PC-9 (cell line): ENCODE measurements around the gene SLC2A6. TPM values are rescaled to one million over a fixed set of nuclear protein-coding genes. Genes with fewer than 3 reads are reported as not detected.

ENCODE experiments used
- BruUV-seq: library from RNA; stranded (reverse); fragments of 400-500 nt; replicated peaks from 2 replicates; lab custom pipeline; 2021; lab: Mats Ljungman, UMichigan
- CTCF ChIA-PET: fragments of 300-600 bp; sonication (Branson Sonifier 250); formaldehyde crosslinking; loops from one replicate; lab custom pipeline; 2022; ENCODE audit warnings: antibody characterized with exemption; lab: Charles Lee
- POLR2A ChIA-PET: fragments of 300-600 bp; sonication (Branson Sonifier 250); formaldehyde crosslinking; loops from one replicate; lab custom pipeline; 2022; ENCODE audit warnings: antibody characterized with exemption; ENCODE audit not compliant: unreplicated experiment; lab: Charles Lee
- DNase-seq, 2 experiments: peaks; one replicate each; pipeline versions ENCODE4 v3.0.0 to v3.0.0-alpha.2; 2015 to 2022; ENCODE audit warnings: mixed read lengths in 1 of 2
- H2AFZ ChIP-seq: fragments of 200-600 bp; sonication (generic); 2 replicates; pipeline ENCODE4 v1.8.1; 2017; ENCODE audit warnings: antibody characterized with exemption
- H3F3A ChIP-seq: fragments of 200-600 bp; sonication (generic); 2 replicates; pipeline ENCODE4 v1.8.1; 2017; ENCODE audit warnings: antibody characterized with exemption, mild to moderate bottlenecking, low read depth; ENCODE audit not compliant: insufficient read depth
- H3K27ac ChIP-seq: fragments of 200-600 bp; sonication (generic); 2 replicates; pipeline ENCODE4 v1.6.1; 2016; ENCODE audit warnings: mixed run types
- H3K27me3 ChIP-seq: fragments of 200-600 bp; sonication (generic); 2 replicates; pipeline ENCODE4 v1.6.1; 2016; ENCODE audit warnings: low read depth, mixed run types; ENCODE audit not compliant: insufficient read depth
- H3K36me3 ChIP-seq: fragments of 200-600 bp; sonication (generic); 2 replicates; pipeline ENCODE4 v1.6.1; 2016; ENCODE audit warnings: low read depth, mixed run types
- H3K4me1 ChIP-seq: fragments of 200-600 bp; sonication (generic); replicated peaks from 2 replicates; pipeline ENCODE4 v1.6.1; 2016; ENCODE audit warnings: mixed run types; ENCODE audit not compliant: insufficient read depth
- H3K4me2 ChIP-seq: fragments of 200-600 bp; sonication (generic); 2 replicates; pipeline ENCODE4 v1.6.1; 2017; ENCODE audit warnings: mixed run types
- H3K4me3 ChIP-seq: fragments of 200-600 bp; sonication (generic); 2 replicates; pipeline ENCODE4 v1.6.1; 2016; ENCODE audit warnings: mixed run types
- H3K79me2 ChIP-seq: fragments of 200-600 bp; sonication (generic); 2 replicates; pipeline ENCODE4 v1.6.1; 2017; ENCODE audit warnings: low read depth, mixed run types
- H3K9me2 ChIP-seq: fragments of 200-600 bp; sonication (generic); 2 replicates; pipeline ENCODE4 v1.8.1; 2017; ENCODE audit warnings: mild to moderate bottlenecking; ENCODE audit not compliant: insufficient read depth
- H3K9me3 ChIP-seq: fragments of 200-600 bp; sonication (generic); 2 replicates; pipeline ENCODE4 v1.8.1; 2016; ENCODE audit warnings: low read depth; ENCODE audit not compliant: insufficient read depth
- H4K20me1 ChIP-seq: fragments of 200-600 bp; sonication (generic); 2 replicates; pipeline ENCODE4 v1.8.1; 2017; ENCODE audit not compliant: insufficient read depth
- EZH2 ChIP-seq: fragments of 200-600 bp; sonication (generic); IDR thresholded peaks from 2 replicates; pipeline ENCODE4 v1.8.0; 2017; ENCODE audit warnings: antibody characterized with exemption, low read depth
- intact Hi-C: fragments of 100-400 bp; cut with micrococcal nuclease; formaldehyde crosslinking; loops from one replicate; pipeline ENCODE4 v1.10.0; 2022; ENCODE audit not compliant: unreplicated experiment
- total RNA-seq: library from RNA; stranded (reverse); gene quantifications from 2 replicates; pipeline ENCODE4 v1.2.3, GENCODE V29; 2021
- TF ChIP-seq, protein P1 (sequence below): fragments of 200-600 bp; sonication (generic); conservative IDR thresholded peaks from 2 replicates; pipeline ENCODE4 v1.6.1; 2017; ENCODE audit warnings: mixed run types, antibody characterized with exemption, mild to moderate bottlenecking, moderate library complexity

The SLC2A6 gene
- total RNA-seq, 1 experiment from 2014 or later: 13.1 TPM

DNA sequence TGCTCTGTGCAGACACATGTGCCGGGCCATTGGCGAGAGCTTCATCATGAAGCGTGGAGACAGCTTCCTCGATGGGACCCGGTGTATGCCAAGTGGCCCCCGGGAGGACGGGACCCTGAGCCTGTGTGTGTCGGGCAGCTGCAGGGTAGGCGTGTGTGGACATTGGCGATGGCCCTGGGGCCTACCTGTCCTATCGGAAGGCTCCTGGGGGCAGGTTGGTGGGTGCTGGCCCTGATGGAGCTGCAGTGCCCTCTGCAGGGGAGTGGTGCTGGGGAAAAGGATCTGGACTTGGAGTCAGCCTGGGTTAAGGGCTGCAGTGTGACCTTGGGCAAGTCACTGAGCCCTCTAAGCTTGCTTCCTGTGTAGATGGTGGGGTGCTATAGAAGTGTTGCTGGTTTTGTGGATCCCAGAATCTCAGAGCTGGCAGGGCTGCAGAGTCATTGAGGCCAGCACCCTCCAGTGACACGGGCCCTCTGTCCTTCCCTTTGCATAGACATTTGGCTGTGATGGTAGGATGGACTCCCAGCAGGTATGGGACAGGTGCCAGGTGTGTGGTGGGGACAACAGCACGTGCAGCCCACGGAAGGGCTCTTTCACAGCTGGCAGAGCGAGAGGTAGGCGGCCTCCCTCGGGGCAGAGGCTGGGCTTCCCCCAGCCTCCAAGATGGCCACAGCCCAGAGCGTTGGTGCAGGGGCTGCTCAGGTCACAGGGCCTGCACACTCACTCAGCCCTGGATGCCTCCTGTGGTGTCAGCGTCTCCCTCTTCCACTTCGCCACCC, 41.0 kb downstream of the SLC2A6 start:
- no peak for DNase-seq
- Histone ChIP-seq H3K27me3 (peaks cover 30% of the 10 kb centered on the region; the same call in 1 of the 2 replicates), H3K4me2 (no peak overlapping the region), H3F3A (no peaks in the 10 kb centered on the region), H3K79me2 (no peaks in the 10 kb centered on the region), H3K4me1 (no peaks in the 10 kb centered on the region), H3K4me3 (no peak overlapping the region), H4K20me1 (no peaks in the 10 kb centered on the region), H3K9me3 (no peaks in the 10 kb centered on the region), H2AFZ (no peak overlapping the region), H3K9me2 (no peaks in the 10 kb centered on the region), H3K36me3 (no peaks in the 10 kb centered on the region), H3K27ac (no peak overlapping the region)
- ChIA-PET POLR2A (no interaction called here), CTCF (interaction anchor here (0.8 kb wide), 1 partner anchor 249 kb away, joined by 3 read pairs; no protein-coding TSS in a partner anchor)
- BruUV-seq: no TSS peak
- TF ChIP-seq EZH2: no peak
- TF ChIP-seq, protein P1, sequence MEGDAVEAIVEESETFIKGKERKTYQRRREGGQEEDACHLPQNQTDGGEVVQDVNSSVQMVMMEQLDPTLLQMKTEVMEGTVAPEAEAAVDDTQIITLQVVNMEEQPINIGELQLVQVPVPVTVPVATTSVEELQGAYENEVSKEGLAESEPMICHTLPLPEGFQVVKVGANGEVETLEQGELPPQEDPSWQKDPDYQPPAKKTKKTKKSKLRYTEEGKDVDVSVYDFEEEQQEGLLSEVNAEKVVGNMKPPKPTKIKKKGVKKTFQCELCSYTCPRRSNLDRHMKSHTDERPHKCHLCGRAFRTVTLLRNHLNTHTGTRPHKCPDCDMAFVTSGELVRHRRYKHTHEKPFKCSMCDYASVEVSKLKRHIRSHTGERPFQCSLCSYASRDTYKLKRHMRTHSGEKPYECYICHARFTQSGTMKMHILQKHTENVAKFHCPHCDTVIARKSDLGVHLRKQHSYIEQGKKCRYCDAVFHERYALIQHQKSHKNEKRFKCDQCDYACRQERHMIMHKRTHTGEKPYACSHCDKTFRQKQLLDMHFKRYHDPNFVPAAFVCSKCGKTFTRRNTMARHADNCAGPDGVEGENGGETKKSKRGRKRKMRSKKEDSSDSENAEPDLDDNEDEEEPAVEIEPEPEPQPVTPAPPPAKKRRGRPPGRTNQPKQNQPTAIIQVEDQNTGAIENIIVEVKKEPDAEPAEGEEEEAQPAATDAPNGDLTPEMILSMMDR: no peak
- intact Hi-C loops: no loop called here

DNA sequence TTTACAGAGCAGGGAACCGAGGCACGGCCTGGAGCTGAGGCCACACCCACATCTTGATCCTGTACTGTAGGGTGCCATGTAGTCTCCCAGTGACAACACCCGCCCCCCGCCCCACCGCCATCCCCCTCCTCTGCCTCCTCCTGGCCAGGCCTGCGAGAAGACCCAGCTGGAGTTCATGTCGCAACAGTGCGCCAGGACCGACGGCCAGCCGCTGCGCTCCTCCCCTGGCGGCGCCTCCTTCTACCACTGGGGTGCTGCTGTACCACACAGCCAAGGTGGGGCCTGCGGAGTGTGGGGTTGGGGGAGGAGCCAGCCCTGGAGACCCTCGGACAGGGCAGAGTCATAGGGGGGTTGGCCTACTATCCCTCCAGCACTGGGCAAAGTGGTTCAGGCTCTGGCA, 42.2 kb downstream of the SLC2A6 start:
- H3K27me3 ChIP-seq: peaks cover 19% of the 10 kb centered on the region; the same call in 1 of the 2 replicates
- H3K4me3 ChIP-seq: no peak overlapping the region
- no peaks in the 10 kb centered on the region for H4K20me1 ChIP-seq
- intact Hi-C loops: no loop called here
- no peak for DNase-seq
- no peaks in the 10 kb centered on the region for H3K79me2 ChIP-seq
- BruUV-seq: no TSS peak
- POLR2A ChIA-PET: no interaction called here
- TF ChIP-seq, protein P1: no peak
- no peak for TF ChIP-seq EZH2
- no peak overlapping the region for H3K4me2 ChIP-seq
- H3K9me3 ChIP-seq: no peaks in the 10 kb centered on the region
- H3K9me2 ChIP-seq: no peaks in the 10 kb centered on the region
- H3K27ac ChIP-seq: no peak overlapping the region
- CTCF ChIA-PET: no interaction called here
- H3F3A ChIP-seq: no peaks in the 10 kb centered on the region
- no peaks in the 10 kb centered on the region for H3K36me3 ChIP-seq
- no peak overlapping the region for H2AFZ ChIP-seq
- H3K4me1 ChIP-seq: no peaks in the 10 kb centered on the region

DNA sequence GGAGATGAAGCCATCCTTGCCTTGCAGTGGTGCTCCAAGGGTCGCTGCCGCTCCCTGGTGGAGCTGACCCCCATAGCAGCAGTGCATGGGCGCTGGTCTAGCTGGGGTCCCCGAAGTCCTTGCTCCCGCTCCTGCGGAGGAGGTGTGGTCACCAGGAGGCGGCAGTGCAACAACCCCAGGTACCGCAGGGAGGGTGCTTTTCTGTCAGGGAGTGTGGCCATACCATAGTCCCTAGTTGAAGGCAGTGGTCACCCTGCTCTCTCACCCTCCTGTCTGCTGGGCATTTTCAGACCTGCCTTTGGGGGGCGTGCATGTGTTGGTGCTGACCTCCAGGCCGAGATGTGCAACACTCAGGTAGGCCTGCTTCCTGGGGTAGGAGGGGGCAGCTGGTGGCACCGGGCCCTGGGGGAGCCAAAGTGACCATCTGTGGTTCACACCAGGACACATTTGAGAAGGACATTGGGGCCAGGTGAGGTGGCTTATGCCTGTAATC, 45.5 kb downstream of the SLC2A6 start:
- intact Hi-C loops: no loop called here
- Histone ChIP-seq H3K4me3 (no peak overlapping the region), H3K4me2 (no peak overlapping the region), H3K9me2 (no peaks in the 10 kb centered on the region), H3K27ac (no peak overlapping the region), H2AFZ (no peak overlapping the region), H4K20me1 (no peaks in the 10 kb centered on the region), H3K27me3 (peaks cover 5% of the 10 kb centered on the region; the same call in 1 of the 2 replicates), H3K9me3 (no peaks in the 10 kb centered on the region), H3K36me3 (no peaks in the 10 kb centered on the region), H3K4me1 (no peaks in the 10 kb centered on the region), H3K79me2 (no peaks in the 10 kb centered on the region), H3F3A (no peaks in the 10 kb centered on the region; the same call in 1 of the 2 replicates)
- no TSS peak for BruUV-seq
- POLR2A ChIA-PET: no interaction called here
- DNase-seq: no peak
- no peak for TF ChIP-seq EZH2
- TF ChIP-seq, protein P1: no peak
- CTCF ChIA-PET: interaction anchor here (0.5 kb wide), 1 partner anchor 250 kb away, joined by 5 read pairs; no protein-coding TSS in a partner anchor
